SH-SY5Y (cell line): ENCODE measurements around the gene C1GALT1C1.

Source experiments
- GATA2 ChIP-seq: IDR thresholded peaks from 2 replicates; pipeline ENCODE4 v1.6.1; 2011; ENCODE audit warnings: mild to moderate bottlenecking, low read depth, low read length
- GATA3 ChIP-seq: IDR thresholded peaks from 2 replicates; pipeline ENCODE4 v1.6.1; 2011; ENCODE audit warnings: low read depth, mild to moderate bottlenecking, low read length, moderate library complexity

DNA sequence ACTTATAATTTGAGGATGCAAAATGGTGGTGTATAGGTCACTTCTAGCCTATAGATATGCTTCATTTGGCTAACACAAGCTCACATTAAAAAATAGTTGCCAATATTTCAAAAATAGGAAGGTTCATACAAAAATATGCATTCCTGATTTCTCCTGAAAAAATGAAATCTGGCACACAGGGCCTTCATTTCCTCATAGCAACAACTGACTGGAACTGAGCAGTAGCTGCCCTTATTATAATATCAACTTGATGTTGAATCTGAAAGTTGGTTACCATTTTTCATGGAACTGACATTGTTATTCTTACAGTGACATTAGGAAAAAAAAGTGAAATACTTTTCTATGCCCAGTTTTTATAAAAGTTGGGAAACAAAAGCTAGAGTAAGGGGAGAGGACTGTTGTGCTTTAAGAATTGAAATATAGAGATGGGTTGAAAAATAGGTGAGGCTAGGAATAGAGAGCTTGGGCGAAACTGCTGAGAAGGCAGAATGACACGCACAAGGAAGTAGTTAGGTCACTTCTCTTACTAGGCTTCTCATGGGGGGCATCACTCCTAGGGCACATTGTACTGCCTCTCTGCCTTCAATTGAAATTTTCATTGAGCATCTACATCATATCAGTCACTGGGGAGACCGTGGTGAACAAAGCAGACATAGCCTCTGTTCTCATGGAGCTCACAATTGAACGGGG is 43.1 kb upstream of the C1GALT1C1 start:
- TF ChIP-seq GATA2, result no peak
- TF ChIP-seq GATA3, result no peak
